Stimulated activated naive B cell treated with anti-CD40 and anti-IgM and Interleukin-4, amounts not matched to agents 10 μg/mL and 1 μg/mL and 100 μg/mL, for 72 hours (primary cell): ENCODE measurements around the gene SMIM28.

ENCODE experiments used
- ATAC-seq, 2 donors: fragments of 150-1000 bp; cut with Tn5 transposase; replicated peaks; 2 replicates each; pipeline ENCODE4 v1.10.0; 2021; ENCODE audit warnings: moderate library complexity in 1 of 2
- DNase-seq: peaks from one replicate; pipeline ENCODE4 v3.0.0; 2021
- H3K27ac Mint-ChIP-seq: one replicate; pipeline ENCODE4 v1.8.0; 2022; ENCODE audit warnings: mild to moderate bottlenecking, mixed read lengths
- H3K27me3 Mint-ChIP-seq, 2 donors: one replicate each; pipeline ENCODE4 v1.8.0; 2022; ENCODE audit warnings: mixed read lengths in 2 of 2
- H3K36me3 Mint-ChIP-seq, 2 donors: one replicate each; pipeline ENCODE4 v1.8.0; 2022; ENCODE audit warnings: mixed read lengths in 2 of 2, mild to moderate bottlenecking in 1 of 2
- H3K4me1 Mint-ChIP-seq, 2 donors: one replicate each; pipeline ENCODE4 v1.8.0; 2022; ENCODE audit warnings: mixed read lengths in 2 of 2, mild to moderate bottlenecking in 1 of 2
- H3K4me3 Mint-ChIP-seq, 2 donors: one replicate each; pipeline ENCODE4 v1.8.0; 2022; ENCODE audit warnings: mild to moderate bottlenecking in 2 of 2, mixed read lengths in 2 of 2, moderate library complexity in 1 of 2
- H3K9me3 Mint-ChIP-seq, 2 donors: one replicate each; pipeline ENCODE4 v1.8.0; 2022; ENCODE audit warnings: mixed read lengths in 2 of 2, mild to moderate bottlenecking in 1 of 2

Gene SMIM28

DNA sequence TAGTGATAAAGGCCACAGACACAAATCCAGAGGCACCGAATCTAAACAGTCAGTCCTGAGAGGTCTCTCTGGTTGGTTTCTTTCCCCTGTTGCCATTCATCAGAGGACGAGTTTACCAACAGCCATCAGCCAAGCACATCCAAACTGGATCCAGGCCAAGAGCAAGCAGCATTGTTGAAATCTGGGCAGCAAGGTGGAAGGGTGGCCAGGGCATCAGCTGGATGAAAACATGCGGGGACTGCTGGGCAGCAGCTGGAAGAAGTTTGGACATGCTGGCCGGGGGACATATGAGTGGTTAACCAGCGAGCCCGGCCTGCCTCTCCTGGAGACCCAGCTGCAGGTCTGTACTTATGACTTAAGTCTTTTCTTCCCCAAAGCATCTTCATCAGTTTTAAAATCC is at the start of gene SMIM28:
Gene SMIM28, plus strand, starts transcription at position 62 of the 400 bp plus-strand sequence. Its CDS starts 168 bp downstream, at position 230.
- no peak for ATAC-seq
- H3K4me1 Mint-ChIP-seq: no peaks in the 10 kb centered on the region
- H3K36me3 Mint-ChIP-seq: no peaks in the 10 kb centered on the region
- H3K4me3 Mint-ChIP-seq: no peak within 1 kb of the TSS
- no peaks in the 10 kb centered on the region for H3K9me3 Mint-ChIP-seq
- no peak within 1 kb of the TSS for H3K27ac Mint-ChIP-seq
- DNase-seq: no peak
- peaks cover 0 to 5% of the 10 kb centered on the region in 2 donors for H3K27me3 Mint-ChIP-seq

DNA sequence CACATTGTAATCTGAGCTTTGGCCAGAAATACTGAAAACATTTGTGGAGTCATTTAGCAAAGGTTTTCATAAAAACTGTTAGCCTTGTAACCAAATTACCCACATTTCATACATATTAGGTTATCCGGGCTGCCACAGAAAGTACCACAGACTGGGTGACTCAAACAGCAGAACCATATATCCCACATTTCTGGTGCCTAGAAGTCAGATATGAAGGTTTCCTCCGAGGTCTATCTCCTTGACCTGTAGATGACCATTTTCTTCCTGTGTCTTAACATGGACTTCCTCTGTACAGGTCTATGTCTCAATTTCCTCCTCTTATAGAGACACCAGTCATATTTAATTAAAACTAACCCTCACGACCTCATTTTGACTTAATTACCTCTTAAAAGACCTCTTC is 49.5 kb upstream of the SMIM28 start:
- Mint-ChIP-seq H3K9me3 (no peaks in the 10 kb centered on the region), H3K4me3 (no peak overlapping the region), H3K36me3 (no peaks in the 10 kb centered on the region), H3K27me3 (peaks cover 7% of the 10 kb centered on the region in 2 donors), H3K27ac (no peak overlapping the region), H3K4me1 (peaks cover 2 to 7% of the 10 kb centered on the region in 2 donors)
- DNase-seq: no peak
- ATAC-seq: no peak

DNA sequence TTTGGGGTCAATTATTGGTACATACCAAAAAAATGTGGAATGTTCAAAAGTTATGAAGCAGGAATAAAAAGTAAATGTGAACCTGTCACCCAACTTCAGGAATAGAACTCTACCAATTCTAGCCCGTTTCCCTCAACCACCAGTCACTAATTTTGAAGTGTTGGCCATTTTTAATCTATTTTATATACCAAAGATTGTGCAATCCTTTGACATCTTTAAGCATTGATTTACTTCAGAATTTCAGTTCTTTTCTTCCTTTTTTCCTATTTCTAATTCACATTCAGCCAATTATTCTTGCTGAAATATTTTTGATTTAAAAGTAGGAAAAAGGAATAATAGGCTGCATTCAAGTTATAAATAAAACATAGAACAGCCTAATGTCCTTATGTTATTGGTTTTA is 46.9 kb upstream of the SMIM28 start:
- ATAC-seq: no peak
- no peak overlapping the region for H3K27ac Mint-ChIP-seq
- no peaks in the 10 kb centered on the region for H3K36me3 Mint-ChIP-seq
- peaks cover 11 to 20% of the 10 kb centered on the region in 2 donors for H3K27me3 Mint-ChIP-seq
- no peak for DNase-seq
- H3K4me3 Mint-ChIP-seq: no peak overlapping the region
- no peaks in the 10 kb centered on the region for H3K9me3 Mint-ChIP-seq
- H3K4me1 Mint-ChIP-seq: peaks cover 2 to 7% of the 10 kb centered on the region in 2 donors

DNA sequence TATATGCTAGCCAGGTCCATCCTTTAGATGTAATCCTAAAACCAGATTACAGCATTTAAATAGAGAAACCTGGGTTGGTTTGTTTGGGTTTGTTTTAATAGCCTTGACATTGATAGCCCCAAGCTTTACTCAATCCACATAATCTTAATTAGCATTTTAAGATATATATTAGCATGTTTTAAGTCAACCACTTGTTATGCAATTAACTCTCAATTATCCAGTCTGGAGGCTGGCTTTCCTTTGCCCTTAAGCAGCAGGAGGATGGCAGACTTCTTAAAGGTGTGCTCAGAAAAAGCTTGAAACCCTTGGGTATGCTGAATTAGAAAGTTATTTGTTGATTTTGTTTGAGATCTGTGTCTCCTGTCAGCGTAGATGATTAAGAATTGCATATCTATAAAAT is 46.3 kb upstream of the SMIM28 start:
- Mint-ChIP-seq H3K27me3 (peaks cover 11 to 20% of the 10 kb centered on the region in 2 donors), H3K4me1 (peaks cover 2 to 7% of the 10 kb centered on the region in 2 donors), H3K27ac (no peak overlapping the region), H3K4me3 (no peak overlapping the region), H3K36me3 (no peaks in the 10 kb centered on the region), H3K9me3 (no peaks in the 10 kb centered on the region)
- DNase-seq: no peak
- ATAC-seq: no peak

DNA sequence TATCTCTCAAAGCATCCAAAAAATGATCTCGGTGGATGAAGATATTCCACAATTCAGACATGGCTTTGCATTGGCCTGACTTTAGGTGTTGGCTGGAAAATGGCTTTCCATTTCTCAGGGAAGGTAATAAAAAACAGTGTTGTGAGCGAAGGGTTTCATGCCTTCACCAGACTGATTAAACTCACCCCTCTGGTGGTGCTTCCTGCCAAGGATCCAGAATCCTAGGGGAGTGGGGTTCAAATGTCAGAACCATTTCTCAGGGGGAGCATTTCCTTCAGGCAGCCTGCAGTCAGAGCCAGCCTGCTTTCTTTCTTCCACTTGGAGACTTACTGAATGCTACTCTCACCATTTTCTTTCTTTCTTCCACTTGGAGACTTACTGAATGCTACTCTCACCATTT is 45.7 kb upstream of the SMIM28 start:
- Mint-ChIP-seq H3K27ac (no peak overlapping the region), H3K9me3 (no peaks in the 10 kb centered on the region), H3K4me1 (peaks cover 2 to 7% of the 10 kb centered on the region in 2 donors), H3K4me3 (no peak overlapping the region), H3K27me3 (peaks cover 11 to 20% of the 10 kb centered on the region in 2 donors), H3K36me3 (no peaks in the 10 kb centered on the region)
- ATAC-seq (no peak), DNase-seq (no peak)

DNA sequence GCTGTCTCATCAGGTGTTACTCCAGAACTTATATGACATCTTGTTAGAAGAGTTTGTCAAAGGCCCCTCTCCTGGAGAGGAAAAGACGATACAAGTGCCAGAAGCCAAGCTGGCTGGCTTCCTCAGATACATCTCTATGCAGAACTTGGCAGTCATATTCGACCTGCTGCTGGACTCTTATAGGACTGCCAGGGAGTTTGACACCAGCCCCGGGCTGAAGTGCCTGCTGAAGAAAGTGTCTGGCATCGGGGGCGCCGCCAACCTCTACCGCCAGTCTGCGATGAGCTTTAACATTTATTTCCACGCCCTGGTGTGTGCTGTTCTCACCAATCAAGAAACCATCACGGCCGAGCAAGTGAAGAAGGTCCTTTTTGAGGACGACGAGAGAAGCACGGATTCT is 43.7 kb upstream of the SMIM28 start:
- ATAC-seq (no peak), DNase-seq (no peak)
- Mint-ChIP-seq H3K9me3 (no peaks in the 10 kb centered on the region), H3K4me1 (peaks cover 2 to 7% of the 10 kb centered on the region in 2 donors), H3K36me3 (no peaks in the 10 kb centered on the region), H3K27ac (no peak overlapping the region), H3K4me3 (no peak overlapping the region), H3K27me3 (peaks cover 14 to 24% of the 10 kb centered on the region in 2 donors)

DNA sequence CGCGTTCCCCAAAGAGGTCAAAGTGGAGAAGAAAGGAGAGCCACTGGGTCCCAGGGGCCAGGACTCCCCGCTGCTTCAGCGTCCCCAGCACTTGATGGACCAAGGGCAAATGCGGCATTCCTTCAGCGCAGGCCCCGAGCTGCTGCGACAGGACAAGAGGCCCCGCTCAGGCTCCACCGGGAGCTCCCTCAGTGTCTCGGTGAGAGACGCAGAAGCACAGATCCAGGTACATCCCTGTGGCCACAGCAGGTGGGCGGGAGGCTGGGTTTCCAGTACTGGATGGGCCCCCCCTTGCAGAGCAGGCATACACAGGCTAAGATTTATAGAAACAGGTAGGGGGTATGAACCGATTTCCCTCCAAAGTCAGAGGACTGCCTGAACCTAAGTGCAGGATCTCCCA is 42.7 kb upstream of the SMIM28 start:
- Mint-ChIP-seq H3K4me3 (no peak overlapping the region), H3K27me3 (peaks cover 14 to 26% of the 10 kb centered on the region in 2 donors), H3K27ac (no peak overlapping the region), H3K4me1 (peaks cover 2 to 7% of the 10 kb centered on the region in 2 donors), H3K9me3 (no peaks in the 10 kb centered on the region), H3K36me3 (no peaks in the 10 kb centered on the region)
- ATAC-seq (no peak), DNase-seq (no peak)

DNA sequence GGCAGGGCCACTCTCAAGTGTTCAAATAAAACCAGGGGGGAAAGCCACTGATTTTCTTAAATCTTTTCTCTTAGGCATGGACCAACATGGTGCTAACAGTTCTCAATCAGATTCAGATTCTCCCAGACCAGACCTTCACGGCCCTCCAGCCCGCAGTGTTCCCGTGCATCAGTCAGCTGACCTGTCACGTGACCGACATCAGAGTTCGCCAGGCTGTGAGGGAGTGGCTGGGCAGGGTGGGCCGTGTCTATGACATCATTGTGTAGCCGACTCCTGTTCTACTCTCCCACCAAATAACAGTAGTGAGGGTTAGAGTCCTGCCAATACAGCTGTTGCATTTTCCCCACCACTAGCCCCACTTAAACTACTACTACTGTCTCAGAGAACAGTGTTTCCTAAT is 41.5 kb upstream of the SMIM28 start:
- ATAC-seq (no peak), DNase-seq (no peak)
- no peaks in the 10 kb centered on the region for H3K36me3 Mint-ChIP-seq
- peaks cover 14 to 26% of the 10 kb centered on the region in 2 donors for H3K27me3 Mint-ChIP-seq
- H3K4me1 Mint-ChIP-seq: peaks cover 2 to 7% of the 10 kb centered on the region in 2 donors
- H3K9me3 Mint-ChIP-seq: no peaks in the 10 kb centered on the region
- H3K4me3 Mint-ChIP-seq: no peak overlapping the region
- H3K27ac Mint-ChIP-seq: no peak overlapping the region

DNA sequence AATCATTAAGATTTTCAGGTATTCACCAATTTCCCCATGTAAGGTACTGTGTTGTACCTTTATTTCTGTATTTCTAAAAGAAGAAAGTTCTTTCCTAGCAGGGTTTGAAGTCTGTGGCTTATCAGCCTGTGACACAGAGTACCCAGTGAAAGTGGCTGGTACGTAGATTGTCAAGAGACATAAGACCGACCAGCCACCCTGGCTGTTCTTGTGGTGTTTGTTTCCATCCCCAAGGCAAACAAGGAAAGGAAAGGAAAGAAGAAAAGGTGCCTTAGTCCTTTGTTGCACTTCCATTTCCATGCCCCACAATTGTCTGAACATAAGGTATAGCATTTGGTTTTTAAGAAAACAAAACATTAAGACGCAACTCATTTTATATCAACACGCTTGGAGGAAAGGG is 40.6 kb upstream of the SMIM28 start:
- ATAC-seq (no peak), DNase-seq (no peak)
- no peak overlapping the region for H3K4me3 Mint-ChIP-seq
- H3K27ac Mint-ChIP-seq: no peak overlapping the region
- H3K9me3 Mint-ChIP-seq: no peaks in the 10 kb centered on the region
- H3K27me3 Mint-ChIP-seq: peaks cover 11 to 24% of the 10 kb centered on the region in 2 donors
- peaks cover 0 to 4% of the 10 kb centered on the region in 2 donors for H3K4me1 Mint-ChIP-seq
- H3K36me3 Mint-ChIP-seq: no peaks in the 10 kb centered on the region

DNA sequence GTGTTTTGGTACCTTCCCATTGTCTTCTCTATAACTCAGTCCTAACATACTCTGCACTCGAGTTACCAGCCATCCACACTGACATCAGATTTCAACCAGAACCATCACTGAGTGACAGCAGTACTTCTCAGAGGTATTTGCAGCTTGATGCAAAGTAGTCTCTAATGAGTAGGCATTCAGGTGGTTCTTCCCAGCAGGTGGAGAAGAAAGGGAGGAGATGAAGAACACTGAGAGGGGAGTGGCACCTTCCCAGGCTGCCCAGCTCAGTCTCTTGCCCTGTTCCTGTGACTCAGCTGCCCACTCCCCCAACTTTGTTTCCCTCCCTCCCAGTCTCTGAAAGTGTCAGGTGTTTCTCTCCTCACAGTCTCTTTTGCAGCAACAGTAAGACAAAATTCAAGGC is 38.7 kb upstream of the SMIM28 start:
- peaks cover 11 to 17% of the 10 kb centered on the region in 2 donors for H3K27me3 Mint-ChIP-seq
- no peak overlapping the region for H3K27ac Mint-ChIP-seq
- no peak overlapping the region for H3K4me3 Mint-ChIP-seq
- ATAC-seq (no peak), DNase-seq (no peak)
- no peaks in the 10 kb centered on the region for H3K4me1 Mint-ChIP-seq
- no peaks in the 10 kb centered on the region for H3K9me3 Mint-ChIP-seq
- no peaks in the 10 kb centered on the region for H3K36me3 Mint-ChIP-seq

DNA sequence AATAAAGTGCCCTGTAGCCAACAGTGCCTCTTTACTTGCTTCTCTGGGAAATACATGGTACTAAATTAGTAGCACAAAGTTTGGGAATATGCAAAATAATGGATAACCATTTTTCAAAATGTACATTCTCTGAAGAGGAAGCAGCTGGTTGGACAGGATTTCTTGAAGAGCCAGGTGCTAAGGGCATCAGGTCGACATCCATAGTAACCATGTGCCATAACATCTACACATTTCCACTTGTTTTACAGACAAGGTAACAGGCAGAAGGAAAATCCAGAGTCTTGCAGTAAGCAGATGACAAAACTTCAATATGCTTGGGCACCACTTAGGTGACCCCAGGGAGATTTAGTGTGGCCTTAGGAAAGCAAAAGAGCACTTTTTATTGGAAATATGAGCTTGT is 36.5 kb upstream of the SMIM28 start:
- peaks cover 6 to 7% of the 10 kb centered on the region in 2 donors for H3K27me3 Mint-ChIP-seq
- H3K9me3 Mint-ChIP-seq: no peaks in the 10 kb centered on the region
- DNase-seq (no peak), ATAC-seq (no peak)
- no peaks in the 10 kb centered on the region for H3K4me1 Mint-ChIP-seq
- H3K27ac Mint-ChIP-seq: no peak overlapping the region
- no peak overlapping the region for H3K4me3 Mint-ChIP-seq
- H3K36me3 Mint-ChIP-seq: no peaks in the 10 kb centered on the region

DNA sequence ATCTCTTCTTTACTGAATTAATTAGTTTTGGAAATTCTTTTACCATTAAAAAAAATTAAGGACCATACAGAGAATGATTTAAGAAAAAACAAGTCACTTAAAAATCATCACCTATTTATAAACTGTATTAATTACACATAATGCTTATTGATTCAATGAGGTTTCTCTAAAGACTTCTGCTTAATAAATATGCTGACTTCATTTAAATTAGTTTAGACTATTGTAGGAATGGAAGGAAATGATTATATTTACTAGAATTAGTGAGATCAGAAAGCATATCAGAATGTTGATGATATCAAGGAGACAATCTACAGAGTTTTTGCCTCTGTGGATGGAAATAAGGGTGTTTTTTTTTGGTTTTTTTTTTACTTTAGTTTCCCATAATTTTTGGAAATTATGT is 34.6 kb upstream of the SMIM28 start:
- Mint-ChIP-seq H3K27me3 (peaks cover 10 to 11% of the 10 kb centered on the region in 2 donors), H3K9me3 (no peaks in the 10 kb centered on the region), H3K27ac (no peak overlapping the region), H3K36me3 (no peaks in the 10 kb centered on the region), H3K4me1 (no peaks in the 10 kb centered on the region), H3K4me3 (no peak overlapping the region)
- ATAC-seq: no peak
- DNase-seq: no peak

DNA sequence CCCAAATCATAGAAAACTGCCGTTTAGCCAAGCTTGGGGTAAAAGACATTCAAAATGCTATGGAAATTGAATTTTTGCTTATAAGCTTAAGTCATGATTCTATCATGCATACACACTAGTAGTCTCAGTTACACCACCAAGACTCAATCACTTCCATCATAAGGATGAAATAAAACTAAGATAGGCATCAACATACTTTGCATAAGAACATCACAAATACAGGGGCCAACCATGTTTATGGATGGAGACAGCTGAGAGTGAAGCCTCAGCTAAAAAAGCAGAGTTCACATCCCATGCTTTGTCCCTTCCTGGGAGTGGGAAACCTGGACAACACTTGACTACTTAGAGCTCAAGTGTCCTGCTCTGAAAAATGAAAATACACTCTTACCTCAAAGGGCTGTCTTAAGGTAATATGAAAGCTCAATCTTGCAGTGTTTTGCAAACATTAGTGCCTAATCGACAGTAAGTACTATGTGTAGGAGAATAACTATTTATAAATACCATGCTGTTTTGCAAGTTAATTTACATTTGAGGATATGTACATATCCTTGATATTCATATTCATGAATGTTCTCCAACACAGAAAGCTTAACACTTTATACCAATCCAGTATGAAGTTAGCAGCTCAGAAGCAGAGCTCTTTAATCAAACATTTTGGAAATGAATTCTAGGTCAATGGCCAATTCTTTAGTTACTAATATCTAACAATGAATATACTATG is 32.0 kb upstream of the SMIM28 start:
- Mint-ChIP-seq H3K27ac (no peak overlapping the region), H3K27me3 (peaks cover 11 to 12% of the 10 kb centered on the region in 2 donors), H3K4me3 (no peak overlapping the region), H3K4me1 (no peaks in the 10 kb centered on the region), H3K9me3 (no peaks in the 10 kb centered on the region), H3K36me3 (no peaks in the 10 kb centered on the region)
- ATAC-seq (no peak), DNase-seq (no peak)

DNA sequence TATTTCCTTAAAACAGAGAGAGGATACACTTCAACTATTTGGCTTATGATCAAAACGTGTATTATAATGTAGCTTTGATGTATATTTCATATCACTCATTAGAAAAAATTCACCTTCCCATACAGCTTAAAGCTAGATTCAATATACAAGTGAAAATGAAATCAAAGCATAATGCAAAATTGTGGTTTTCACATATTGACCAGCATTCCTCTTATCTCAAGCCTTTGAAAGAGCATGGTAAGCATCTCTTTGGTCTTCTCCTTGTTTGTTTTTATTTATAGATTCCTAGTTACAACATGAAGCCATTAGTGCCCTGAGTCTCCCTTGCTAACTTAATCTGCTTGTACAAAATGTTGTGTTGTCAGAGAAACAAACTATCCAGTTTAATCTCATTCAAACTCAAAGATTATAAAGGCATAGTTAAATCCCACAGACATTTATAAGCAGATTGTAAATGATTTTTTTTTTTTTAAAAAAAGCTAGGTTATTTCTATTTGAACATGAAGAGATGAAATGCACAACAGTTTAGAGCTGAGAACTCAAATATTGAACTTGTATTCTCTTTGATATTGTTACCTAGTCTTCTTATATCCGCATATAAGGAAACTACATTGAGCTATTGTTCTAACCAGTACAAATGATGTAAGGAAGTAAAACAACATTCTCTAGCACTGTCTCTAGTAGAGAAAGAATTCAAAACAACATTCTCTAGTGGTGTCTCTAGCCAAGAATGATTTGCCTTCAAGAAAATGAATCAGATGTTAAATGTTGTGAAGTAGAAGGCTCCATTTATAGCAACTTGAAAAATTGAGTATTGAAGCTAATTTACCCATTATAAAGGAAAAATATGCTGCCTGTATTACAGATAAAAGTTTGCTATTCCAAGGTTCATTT is 31.2 kb upstream of the SMIM28 start:
- no peaks in the 10 kb centered on the region for H3K36me3 Mint-ChIP-seq

DNA sequence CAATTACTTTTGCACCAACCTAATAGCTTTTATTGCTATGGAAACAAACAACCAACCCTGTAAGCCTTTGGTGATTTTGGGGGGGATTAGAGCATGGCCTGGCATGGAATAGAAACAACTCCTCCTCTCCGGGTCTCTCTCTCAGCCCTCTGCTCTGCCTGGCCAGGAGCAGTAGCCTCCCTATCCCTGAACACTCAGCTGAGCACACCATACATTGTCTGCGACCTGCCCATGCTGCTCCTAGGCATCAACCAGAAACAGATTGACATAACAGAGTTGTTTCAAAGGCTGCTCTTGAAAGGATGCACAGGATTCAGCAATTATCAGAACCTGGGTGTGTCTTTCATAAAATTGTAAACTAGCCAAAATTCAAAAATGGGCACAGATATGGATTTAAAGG is 29.8 kb upstream of the SMIM28 start:
- H3K27ac Mint-ChIP-seq: no peak overlapping the region
- H3K9me3 Mint-ChIP-seq: no peaks in the 10 kb centered on the region
- no peak overlapping the region for H3K4me3 Mint-ChIP-seq
- ATAC-seq (no peak), DNase-seq (no peak)
- H3K4me1 Mint-ChIP-seq: no peaks in the 10 kb centered on the region
- peaks cover 14 to 15% of the 10 kb centered on the region in 2 donors for H3K27me3 Mint-ChIP-seq
- no peaks in the 10 kb centered on the region for H3K36me3 Mint-ChIP-seq

More for the DNA sequence above, 31.2 kb upstream of the SMIM28 start:
- H3K27ac Mint-ChIP-seq: no peak overlapping the region
- H3K9me3 Mint-ChIP-seq: no peaks in the 10 kb centered on the region
- H3K4me3 Mint-ChIP-seq: no peak overlapping the region
- ATAC-seq (no peak), DNase-seq (no peak)
- H3K4me1 Mint-ChIP-seq: no peaks in the 10 kb centered on the region
- H3K27me3 Mint-ChIP-seq: peaks cover 11 to 12% of the 10 kb centered on the region in 2 donors
